Upper lobe of right lung (tissue), 1 donor: Measurements from ENCODE around the gene PACRGL. TPM values are rescaled to one million over a fixed set of nuclear protein-coding genes. Genes with fewer than 3 reads are reported as not detected.

Source experiments
- ATAC-seq: fragments of 200-7000 bp; cut with Tn5 transposase; one replicate; pipeline ENCODE4 v1.9.1; 2020; ENCODE audit warnings: mild to moderate bottlenecking, moderate library complexity
- DNase-seq: peaks from one replicate; pipeline ENCODE4 v3.0.0-alpha.2; 2020
- H3K27ac ChIP-seq: fragments of 200-600 bp; one replicate; pipeline ENCODE4 v1.8.0; 2022
- H3K27me3 ChIP-seq: fragments of 200-600 bp; one replicate; pipeline ENCODE4 v1.8.0; 2022; ENCODE audit warnings: mild to moderate bottlenecking
- H3K36me3 ChIP-seq: fragments of 200-600 bp; one replicate; pipeline ENCODE4 v1.8.0; 2022
- H3K4me1 ChIP-seq: fragments of 200-600 bp; one replicate; pipeline ENCODE4 v1.8.0; 2022
- H3K4me3 ChIP-seq: fragments of 200-600 bp; one replicate; pipeline ENCODE4 v1.8.0; 2022; ENCODE audit warnings: mild to moderate bottlenecking
- H3K9me3 ChIP-seq: fragments of 200-600 bp; one replicate; pipeline ENCODE4 v1.8.0; 2022
- CTCF ChIP-seq: fragments of 200-600 bp; IDR thresholded peaks from one replicate; pipeline ENCODE4 v1.8.0; 2022; ENCODE audit warnings: antibody characterized with exemption
- intact Hi-C: fragments of 100-400 bp; cut with DNase I; formaldehyde crosslinking; loops from one replicate; pipeline ENCODE4 v1.11.0; 2022
- total RNA-seq: library from RNA; stranded (reverse); fragmentation: NEBNext Ultra II Directional; extraction: Animal tissue kit (Norgen Biotek cat#: 25700); gene quantifications from one replicate; pipeline ENCODE4 v1.2.1, GENCODE V29; 2021
- donor health status: DM: no; HTN: yes; CAD: no; lungs with severe emphysema.

Gene PACRGL
- total RNA-seq, 1 donor from 2014 or later, result 17.4 TPM

DNA sequence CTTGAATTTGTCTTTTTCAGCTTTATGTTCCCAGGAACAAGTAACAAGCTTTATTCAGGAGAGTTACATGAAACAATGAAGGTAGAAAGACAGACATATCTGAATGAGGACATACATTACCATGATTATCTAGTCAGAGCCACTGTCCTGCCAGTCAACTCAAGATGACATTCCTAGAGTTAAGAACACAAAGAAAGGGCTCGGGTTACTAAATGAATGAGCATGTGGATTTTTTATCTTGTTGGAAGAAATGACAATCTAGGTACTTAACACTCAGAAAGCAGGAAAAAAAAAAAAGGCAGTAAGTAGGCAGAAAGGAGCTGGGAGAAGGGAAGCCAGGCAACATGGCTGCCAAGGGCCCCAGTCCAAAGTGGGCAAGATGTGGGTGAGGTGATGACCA lies 28.0 kb upstream of the PACRGL start:
- no peak for TF ChIP-seq CTCF
- H3K27ac ChIP-seq, result no peak overlapping the region
- ATAC-seq, result no peak

GRCh38 chr4:20675786-20676185 lies 24.5 kb upstream of the PACRGL start:
- Histone ChIP-seq H3K4me3 (no peak overlapping the region), H3K4me1 (no peaks in the 10 kb centered on the region), H3K36me3 (no peaks in the 10 kb centered on the region), H3K27me3 (no peaks in the 10 kb centered on the region), H3K27ac (no peak overlapping the region), H3K9me3 (no peaks in the 10 kb centered on the region)
- intact Hi-C loops, result no loop called here
- DNase-seq (no peak), ATAC-seq (no peak)
- TF ChIP-seq CTCF, result no peak

More for the DNA sequence above, 28.0 kb upstream of the PACRGL start:
- no peak for DNase-seq
- Histone ChIP-seq H3K4me3 (no peak overlapping the region), H3K36me3 (no peaks in the 10 kb centered on the region), H3K27me3 (no peaks in the 10 kb centered on the region), H3K9me3 (no peaks in the 10 kb centered on the region), H3K4me1 (no peaks in the 10 kb centered on the region)
- intact Hi-C loops, result no loop called here

GRCh38 chr4:20676501-20677197 lies 23.6 kb upstream of the PACRGL start:
- Histone ChIP-seq H3K4me1 (no peaks in the 10 kb centered on the region), H3K4me3 (no peak overlapping the region), H3K36me3 (no peaks in the 10 kb centered on the region), H3K9me3 (no peaks in the 10 kb centered on the region), H3K27me3 (no peaks in the 10 kb centered on the region), H3K27ac (no peak overlapping the region)
- DNase-seq, result no peak
- no peak for TF ChIP-seq CTCF
- intact Hi-C loops, result no loop called here
- ATAC-seq, result no peak

GRCh38 chr4:20678400-20678799 lies 21.9 kb upstream of the PACRGL start:
- Histone ChIP-seq H3K9me3 (no peaks in the 10 kb centered on the region), H3K36me3 (no peaks in the 10 kb centered on the region), H3K27me3 (no peaks in the 10 kb centered on the region), H3K4me1 (no peaks in the 10 kb centered on the region), H3K4me3 (no peak overlapping the region), H3K27ac (no peak overlapping the region)
- no peak for TF ChIP-seq CTCF
- no peak for DNase-seq
- ATAC-seq, result peak; percentile 70
- intact Hi-C loops, result no loop called here

- no peak for TF ChIP-seq CTCF
- Histone ChIP-seq H3K36me3 (no peaks in the 10 kb centered on the region), H3K4me1 (peaks cover 6% of the 10 kb centered on the region), H3K9me3 (no peaks in the 10 kb centered on the region), H3K27ac (no peak overlapping the region), H3K4me3 (no peak overlapping the region), H3K27me3 (no peaks in the 10 kb centered on the region)
- DNase-seq (no peak), ATAC-seq (no peak)
- intact Hi-C loops, result loop anchor here (10.0 kb wide), 1 partner anchor 255 kb away; no protein-coding TSS in a partner anchor
These were observed 20.3 kb upstream of the PACRGL start for GRCh38 chr4:20679951-20680350.
